Common myeloid progenitor, CD34-positive (primary cell): ENCODE data around the gene MED12L.

ENCODE experiments used
- CTCF ChIA-PET: fragments of 350-600 bp; sonication (Branson Sonifier 250); formaldehyde crosslinking; loops from one replicate; lab custom pipeline; 2021; ENCODE audit warnings: antibody characterized with exemption; lab: Charles Lee
- POLR2A ChIA-PET: fragments of 350-600 bp; sonication (Branson Sonifier 250); formaldehyde crosslinking; loops from one replicate; lab custom pipeline; 2021; ENCODE audit warnings: antibody characterized with exemption; lab: Charles Lee
- DNase-seq, 3 donors: peaks; one replicate each; pipeline versions ENCODE4 v3.0.0 to v3.0.0-alpha.2; 2013
- H3K27ac ChIP-seq, 2 experiments: 1 replicate in 1 of 2; 2 replicates in 1 of 2; pipeline ENCODE4 v1.7.0; 2013; ENCODE audit warnings: inconsistent platforms in 2 of 2, low read length in 2 of 2, mild to moderate bottlenecking in 2 of 2, low read depth in 1 of 2, moderate library complexity in 1 of 2; ENCODE audit not compliant: severe bottlenecking in 2 of 2, insufficient read depth in 1 of 2, poor library complexity in 1 of 2
- H3K27me3 ChIP-seq, 5 experiments: replicated peaks in 2 of 5; 1 replicate in 3 of 5; 2 replicates in 2 of 5; pipeline versions ENCODE4 v1.6.1 to v1.7.0; 2013; ENCODE audit warnings: low read length in 4 of 5, mild to moderate bottlenecking in 2 of 5, moderate library complexity in 2 of 5, inconsistent platforms in 1 of 5; ENCODE audit not compliant: insufficient read depth in 5 of 5, control insufficient read depth in 4 of 5
- H3K36me3 ChIP-seq, 4 experiments: 1 replicate in 2 of 4; 2 replicates in 2 of 4; pipeline versions ENCODE4 v1.6.1 to v1.7.0; 2013; ENCODE audit warnings: low read length in 3 of 4, control low read depth in 1 of 4, mild to moderate bottlenecking in 1 of 4; ENCODE audit not compliant: control insufficient read depth in 4 of 4, insufficient read depth in 4 of 4
- H3K4me1 ChIP-seq, 4 experiments: 1 replicate in 3 of 4; 2 replicates in 1 of 4; pipeline versions ENCODE4 v1.6.1 to v1.7.1; 2013; ENCODE audit warnings: low read length in 3 of 4, mild to moderate bottlenecking in 3 of 4, control low read depth in 1 of 4, inconsistent platforms in 1 of 4, moderate library complexity in 1 of 4; ENCODE audit not compliant: control insufficient read depth in 4 of 4, insufficient read depth in 4 of 4; ENCODE audit errors: control extremely low read depth in 1 of 4
- H3K4me3 ChIP-seq, 7 experiments: 1 replicate in 4 of 7; 2 replicates in 3 of 7; pipeline versions ENCODE4 v1.5.1 to v1.7.0; 2013; ENCODE audit warnings: mild to moderate bottlenecking in 7 of 7, low read length in 6 of 7, moderate library complexity in 6 of 7, inconsistent platforms in 2 of 7, low read depth in 2 of 7, control low read depth in 1 of 7; ENCODE audit not compliant: insufficient read depth in 4 of 7, control insufficient read depth in 1 of 7; ENCODE audit errors: extremely low read depth in 1 of 7
- H3K9me3 ChIP-seq, 5 experiments: 1 replicate in 4 of 5; 2 replicates in 1 of 5; pipeline versions ENCODE4 v1.6.1 to v1.7.1; 2013; ENCODE audit warnings: low read length in 4 of 5, mild to moderate bottlenecking in 2 of 5, inconsistent platforms in 1 of 5, low read depth in 1 of 5, moderate library complexity in 1 of 5; ENCODE audit not compliant: control insufficient read depth in 4 of 5, insufficient read depth in 2 of 5; ENCODE audit errors: control extremely low read depth in 1 of 5
- WGBS: methylation state at CpG from one replicate; pipeline ENCODE4 v1.1.5; 2013; ENCODE audit not compliant: insufficient coverage; 5-methylcytosine and 5-hydroxymethylcytosine counted together

MED12L gene

DNA sequence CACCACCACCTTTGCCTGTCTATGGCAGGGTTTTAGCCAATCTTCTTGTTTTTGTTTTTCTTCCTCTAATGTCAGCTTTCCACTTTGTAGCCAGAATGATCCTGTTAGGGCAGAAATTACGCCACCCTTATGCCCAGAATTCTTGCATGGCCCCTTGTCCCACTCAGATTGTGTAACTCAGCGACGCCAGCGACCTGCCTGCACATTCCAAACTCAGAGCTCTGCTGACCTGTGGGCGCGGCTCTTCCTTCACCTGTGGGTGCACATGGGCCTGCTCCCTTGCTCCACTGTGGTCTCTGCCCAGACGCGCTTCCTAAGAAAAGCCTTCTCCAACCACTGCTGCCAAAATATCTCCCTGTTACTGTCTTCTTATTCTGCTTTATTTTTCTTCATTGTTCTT, 45.0 kb downstream of the MED12L start:
- WGBS = 96% methylated on average over 8 of the region's 8 CpGs
- no peak for DNase-seq
- H3K36me3 ChIP-seq = peaks cover 0 to 41% (median 4%) of the 10 kb centered on the region in 4 experiments
- POLR2A ChIA-PET = no interaction called here
- H3K4me3 ChIP-seq = no peak overlapping the region
- peaks cover 11 to 56% (median 31%) of the 10 kb centered on the region in 4 experiments for H3K4me1 ChIP-seq
- CTCF ChIA-PET = no interaction called here
- H3K9me3 ChIP-seq = no peaks in the 10 kb centered on the region
- no peaks in the 10 kb centered on the region for H3K27me3 ChIP-seq
- peak overlapping the region in 1 of 2 experiments; percentile 26 for H3K27ac ChIP-seq

DNA sequence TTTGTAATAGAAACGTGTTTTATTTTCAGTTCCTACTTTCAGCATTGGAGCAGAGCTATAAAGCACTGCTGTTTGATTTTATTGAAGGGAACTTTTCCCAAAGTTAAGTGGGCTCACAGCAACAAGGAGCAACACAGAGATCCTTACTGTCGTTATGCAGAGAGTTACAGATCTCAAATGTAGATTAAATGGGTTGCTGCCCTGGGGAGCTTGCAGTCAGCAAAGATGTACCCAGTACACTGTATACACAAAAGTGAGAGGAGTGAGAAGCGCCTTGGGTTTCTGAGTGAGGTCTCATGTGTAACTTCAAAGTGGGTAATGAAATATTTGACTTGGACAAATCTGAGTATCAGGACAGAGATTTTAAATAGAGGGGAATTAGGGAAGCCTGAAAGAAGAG, 47.7 kb downstream of the MED12L start:
- H3K36me3 ChIP-seq = peaks cover 0 to 21% (median under 1%) of the 10 kb centered on the region in 4 experiments
- POLR2A ChIA-PET = interaction anchor here (1.3 kb wide), 1 partner anchor 39 kb away, joined by 3 read pairs; no protein-coding TSS in a partner anchor
- H3K4me1 ChIP-seq = peaks cover 18 to 70% (median 40%) of the 10 kb centered on the region in 4 experiments
- CTCF ChIA-PET = interaction anchor here (1.3 to 7.3 kb wide), 7 partner anchors 9 to 58 kb away, joined by 3 to 56 read pairs (median 7); partner anchors contain the start of gene MED12L
- no peaks in the 10 kb centered on the region for H3K27me3 ChIP-seq
- peaks cover 0 to 2% (median 0%) of the 10 kb centered on the region in 5 experiments for H3K9me3 ChIP-seq
- H3K27ac ChIP-seq = peak overlapping the region; percentile 35 to 76
- peak overlapping the region in 3 of 7 experiments; percentile 23 to 58 (median 41) for H3K4me3 ChIP-seq
- 56% methylated on average over 2 of the region's 3 CpGs for WGBS
- no peak for DNase-seq

DNA sequence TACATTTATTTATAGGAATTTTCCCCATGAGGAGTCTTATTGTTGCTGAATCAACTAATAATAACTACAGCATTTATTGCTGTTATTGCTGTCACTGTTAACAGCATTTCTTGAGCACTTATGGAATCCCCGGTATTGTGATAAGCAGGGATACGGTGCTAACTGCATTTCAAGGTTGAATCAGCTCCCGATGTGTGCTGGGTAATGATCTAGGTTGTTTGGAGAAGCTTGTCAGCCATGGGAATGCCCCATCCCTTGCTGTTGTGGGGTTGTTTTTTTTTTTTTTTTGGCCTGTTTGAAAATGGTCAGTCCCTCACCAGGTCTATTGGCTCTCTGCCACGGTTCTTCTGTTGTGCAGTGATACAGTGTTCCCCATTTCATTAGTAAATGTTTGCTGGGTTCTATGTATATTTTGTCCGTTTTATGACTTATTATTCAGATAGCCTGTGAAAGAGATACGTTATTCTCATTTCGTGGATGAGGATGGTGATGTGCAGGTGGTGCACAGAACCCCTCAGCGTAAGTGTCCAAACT, 48.5 kb downstream of the MED12L start:
- Histone ChIP-seq H3K4me1 (peaks cover 18 to 67% (median 37%) of the 10 kb centered on the region in 4 experiments), H3K4me3 (peak overlapping the region in 2 of 7 experiments; percentile 0 to 58), H3K27me3 (no peaks in the 10 kb centered on the region), H3K9me3 (peaks cover 0 to 2% (median 0%) of the 10 kb centered on the region in 5 experiments), H3K27ac (peak overlapping the region; percentile 35 to 76), H3K36me3 (peaks cover 0 to 20% (median 0%) of the 10 kb centered on the region in 4 experiments)
- CTCF ChIA-PET = interaction anchor here (1.0 to 7.3 kb wide), 6 partner anchors 11 to 59 kb away, joined by 3 to 56 read pairs (median 5); partner anchors contain the start of gene MED12L
- 46% methylated on average over 8 of the region's 8 CpGs for WGBS
- POLR2A ChIA-PET = interaction anchor here (1.3 kb wide), 1 partner anchor 40 kb away, joined by 3 read pairs; no protein-coding TSS in a partner anchor
- DNase-seq = peak; percentile 30 to 77 (median 76)

DNA sequence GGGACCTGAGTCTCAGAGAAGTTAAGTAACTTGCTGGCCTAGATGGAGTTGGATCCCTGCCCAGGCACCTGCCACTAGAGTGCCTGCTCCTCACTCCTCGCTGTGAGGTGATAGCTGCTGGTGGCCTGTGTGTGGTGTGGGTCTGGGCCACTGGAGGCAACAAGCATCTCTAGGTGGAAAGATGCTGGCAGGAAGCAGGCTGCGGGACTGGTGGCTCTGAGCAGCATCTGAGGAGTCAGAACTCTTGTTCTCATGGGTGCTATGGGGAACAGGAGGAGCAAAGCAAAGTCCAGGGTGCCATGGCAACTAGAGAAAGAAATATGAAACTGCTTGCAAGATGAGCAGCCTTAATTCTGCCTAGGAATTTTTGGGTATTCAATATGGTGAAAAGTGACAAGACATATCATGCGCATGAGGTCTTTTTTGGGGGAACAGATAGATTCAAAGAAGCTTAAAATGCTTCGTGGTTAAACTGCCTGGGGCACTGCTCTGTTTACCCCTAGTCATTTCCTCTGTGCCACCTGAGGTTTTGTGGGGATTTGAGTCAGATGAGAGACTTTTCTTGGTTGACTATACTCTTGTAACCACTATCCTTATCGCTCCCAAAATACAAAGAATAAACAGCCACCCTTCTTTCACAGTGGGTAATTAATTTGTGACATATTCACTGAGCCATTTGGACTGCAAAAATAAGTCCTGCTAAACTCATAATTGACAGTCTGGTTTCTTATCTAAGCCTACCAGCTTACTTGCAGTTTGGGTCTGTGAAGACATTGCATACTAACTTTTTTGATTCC, 50.3 kb downstream of the MED12L start:
- Histone ChIP-seq H3K9me3 (peaks cover 0 to 2% (median 0%) of the 10 kb centered on the region in 5 experiments), H3K4me1 (peaks cover 18 to 65% (median 37%) of the 10 kb centered on the region in 4 experiments), H3K27me3 (no peaks in the 10 kb centered on the region), H3K36me3 (peaks cover 0 to 11% (median under 1%) of the 10 kb centered on the region in 4 experiments), H3K27ac (peak overlapping the region; percentile 87 to 92), H3K4me3 (peak overlapping the region in 4 of 7 experiments; percentile 38 to 56 (median 48))
- ChIA-PET POLR2A (interaction anchor here (0.6 to 1.9 kb wide), 5 partner anchors 10 to 530 kb away, joined by 3 to 18 read pairs (median 5); partner anchors contain the start of gene MED12L), CTCF (interaction anchor here (0.9 to 7.3 kb wide), 6 partner anchors 10 to 127 kb away, joined by 3 to 56 read pairs (median 12); partner anchors contain the start of gene MED12L)
- WGBS = 0% methylated on average over 4 of the region's 5 CpGs
- DNase-seq = peak; percentile 93 to 99 (median 98)

- ChIA-PET POLR2A (interaction anchor here (1.5 kb wide), 1 partner anchor 57 kb away, joined by 5 read pairs; the partner anchor contains the start of gene MED12L), CTCF (interaction anchor here (0.6 to 10.6 kb wide), 17 partner anchors 9 to 1221 kb away, joined by 3 to 250 read pairs (median 4); partner anchors contain the start of gene MED12L)
- Histone ChIP-seq H3K4me3 (no peak overlapping the region), H3K9me3 (no peaks in the 10 kb centered on the region), H3K27me3 (no peaks in the 10 kb centered on the region), H3K36me3 (peaks cover 0 to 8% (median under 1%) of the 10 kb centered on the region in 4 experiments), H3K4me1 (peaks cover 8 to 48% (median 33%) of the 10 kb centered on the region in 4 experiments), H3K27ac (peak overlapping the region in 1 of 2 experiments; percentile 52)
- no peak for DNase-seq
- 89% methylated on average over 1 of the region's 5 CpGs for WGBS
These were observed 57.5 kb downstream of the MED12L start for GRCh38 chr3:151142929-151143328.

GRCh38 chr3:151144016-151144415, 58.6 kb downstream of the MED12L start:
- WGBS = 2% methylated on average over 4 of the region's 4 CpGs
- H3K27ac ChIP-seq = peak overlapping the region; percentile 47 to 52
- H3K4me3 ChIP-seq = peak overlapping the region in 2 of 7 experiments; percentile 1 to 40
- POLR2A ChIA-PET = interaction anchor here (1.5 to 2.1 kb wide), 2 partner anchors 58 kb away, joined by 5 to 7 read pairs; partner anchors contain the start of gene MED12L
- DNase-seq = peak in 2 of 3 donors; percentile 68 to 74
- H3K4me1 ChIP-seq = peaks cover 8 to 48% (median 33%) of the 10 kb centered on the region in 4 experiments
- H3K9me3 ChIP-seq = no peaks in the 10 kb centered on the region
- H3K36me3 ChIP-seq = peaks cover 0 to 3% (median under 1%) of the 10 kb centered on the region in 4 experiments
- CTCF ChIA-PET = interaction anchor here (0.6 to 10.6 kb wide), 13 partner anchors 8 to 225 kb away, joined by 3 to 250 read pairs (median 7); partner anchors contain the start of gene MED12L
- no peaks in the 10 kb centered on the region for H3K27me3 ChIP-seq
